ENCODE data around the gene EPHX1. TPM values are rescaled to one million over a fixed set of nuclear protein-coding genes. Genes with fewer than 3 reads are reported as not detected.

EPHX1 gene
- total and polyA plus RNA-seq, 4 donors, result 93.8 to 1,448 (median 204) TPM

DNA sequence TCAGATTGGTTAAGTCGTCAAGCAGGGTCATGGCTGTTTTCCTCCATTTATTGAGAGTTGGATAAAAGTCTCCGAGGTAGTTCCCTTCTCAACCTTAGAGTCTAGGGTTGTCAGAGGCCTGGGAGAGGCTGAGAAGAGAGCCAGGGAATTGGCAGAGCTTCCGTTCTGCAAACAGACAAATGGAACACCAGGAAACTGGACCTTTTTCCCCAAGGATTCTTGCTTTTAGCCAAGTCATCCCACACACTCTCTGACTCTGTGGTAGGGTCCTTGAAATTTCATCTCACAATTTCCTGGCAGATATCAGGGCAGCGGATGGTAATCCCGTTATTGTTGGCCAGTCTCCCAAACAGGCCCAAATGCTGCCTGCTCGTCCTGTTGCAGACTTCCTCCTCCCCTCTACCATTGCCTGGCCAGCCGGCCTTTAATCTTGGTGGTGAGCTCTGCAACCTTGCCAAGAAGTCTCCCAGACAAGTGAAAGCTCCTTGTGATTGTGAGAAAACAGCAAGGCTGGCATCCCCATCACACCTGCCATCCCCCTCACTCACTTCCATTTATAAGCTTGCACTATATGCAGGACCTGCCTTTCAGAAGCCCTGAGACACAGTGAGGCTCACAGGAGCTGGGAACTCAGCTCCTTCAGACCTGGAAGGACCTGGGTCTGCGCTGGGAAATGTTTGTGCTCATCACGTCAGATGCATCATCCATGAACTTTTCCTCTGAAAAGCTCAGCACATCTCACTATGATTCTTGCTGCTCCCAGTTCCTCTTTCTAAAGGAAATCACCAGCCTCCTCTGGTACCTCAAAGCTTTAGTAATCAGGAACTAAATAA, 46.0 kb upstream of the EPHX1 start:
- peaks cover 0 to 3% (median 0%) of the 10 kb centered on the region in 4 donors for H3K4me1 ChIP-seq (ENCODE audit: control insufficient read depth in 4 of 4, insufficient read depth in 4 of 4, low read length in 3 of 4)
- H3K9me3 ChIP-seq (ENCODE audit: control insufficient read depth in 4 of 4, low read length in 3 of 4), result no peaks in the 10 kb centered on the region
- H3K4me3 ChIP-seq (ENCODE audit: low read depth in 1 of 3, low read length in 3 of 3), result no peak overlapping the region
- no peak overlapping the region for H3K9ac ChIP-seq (ENCODE audit: low read depth in 1 of 2, low read length in 2 of 2)
- WGBS, result 73% methylated on average over 9 of the region's 9 CpGs
- no peaks in the 10 kb centered on the region for H3K27me3 ChIP-seq (ENCODE audit: control insufficient read depth in 4 of 4, insufficient read depth in 4 of 4, low read length in 3 of 4)
- no peaks in the 10 kb centered on the region for H3K36me3 ChIP-seq (ENCODE audit: control insufficient read depth in 4 of 4, insufficient read depth in 3 of 4, low read depth in 1 of 4, low read length in 3 of 4)
- H3K27ac ChIP-seq (ENCODE audit: low read depth in 1 of 2, low read length in 2 of 2), result no peak overlapping the region
- no peak for DNase-seq (ENCODE audit: low spot score)
- TF ChIP-seq GABPA (IDR thresholded peaks at IDR 0.05 in 1 of 2, conservative IDR thresholded peaks at IDR 0.05 in 1 of 2) (no peak), RAD21 (IDR thresholded peaks at IDR 0.05) (peak in 1 of 2 donors; percentile 2), YY1 (IDR thresholded peaks at IDR 0.05) (no peak), NR2F2 (IDR thresholded peaks at IDR 0.05) (peak; percentile 40)

DNA sequence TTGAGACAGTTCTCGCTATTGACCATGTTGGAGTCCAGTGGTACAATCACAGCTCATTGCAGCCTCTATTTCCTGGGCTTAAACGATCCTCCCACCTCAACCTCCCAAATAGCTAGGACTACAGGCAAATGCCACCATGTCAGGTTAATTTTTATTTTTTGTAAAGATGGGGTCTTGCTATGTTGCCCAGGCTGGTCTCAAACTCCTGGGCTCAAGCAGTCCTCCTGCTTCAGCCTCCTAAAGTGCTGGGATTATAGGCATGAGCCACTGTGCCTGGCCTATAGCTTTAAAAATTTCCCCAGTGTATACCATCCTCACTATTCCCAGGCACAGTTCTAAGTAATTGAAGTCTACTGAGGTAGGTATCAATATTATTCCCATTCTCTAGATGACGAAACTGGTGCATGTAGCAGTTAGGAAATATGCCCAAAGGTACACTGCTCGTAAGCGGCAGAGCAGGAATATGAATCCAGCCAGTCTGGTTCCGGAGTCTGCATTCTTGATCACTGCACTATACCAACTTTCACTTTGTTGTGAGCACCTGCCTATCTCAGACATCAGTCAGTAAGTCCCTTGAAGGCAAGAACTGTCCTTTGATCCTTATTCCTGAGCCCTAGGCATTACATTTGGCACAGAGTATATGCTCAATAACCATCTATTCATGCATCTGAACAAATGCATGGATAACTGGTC, 43.8 kb upstream of the EPHX1 start:
- no peak for DNase-seq (ENCODE audit: low spot score)
- 96% methylated on average over 6 of the region's 6 CpGs for WGBS
- H3K27ac ChIP-seq (ENCODE audit: low read depth in 1 of 2, low read length in 2 of 2), result no peak overlapping the region

More for the DNA sequence above, 43.8 kb upstream of the EPHX1 start:
- Histone ChIP-seq H3K9ac (ENCODE audit: low read depth in 1 of 2, low read length in 2 of 2) (no peak overlapping the region), H3K27me3 (ENCODE audit: control insufficient read depth in 4 of 4, insufficient read depth in 4 of 4, low read length in 3 of 4) (no peaks in the 10 kb centered on the region), H3K9me3 (ENCODE audit: control insufficient read depth in 4 of 4, low read length in 3 of 4) (no peaks in the 10 kb centered on the region), H3K4me3 (ENCODE audit: low read depth in 1 of 3, low read length in 3 of 3) (no peak overlapping the region), H3K4me1 (ENCODE audit: control insufficient read depth in 4 of 4, insufficient read depth in 4 of 4, low read length in 3 of 4) (peaks cover 0 to 3% (median 0%) of the 10 kb centered on the region in 4 donors), H3K36me3 (ENCODE audit: control insufficient read depth in 4 of 4, insufficient read depth in 3 of 4, low read depth in 1 of 4, low read length in 3 of 4) (no peaks in the 10 kb centered on the region)
- TF ChIP-seq HNF4A (conservative IDR thresholded peaks at IDR 0.05) (no peak), TAF1 (conservative IDR thresholded peaks at IDR 0.05) (no peak), FOXA2 (IDR thresholded peaks at IDR 0.05) (no peak), NR2F2 (IDR thresholded peaks at IDR 0.05) (no peak), FOXA1 (IDR thresholded peaks at IDR 0.05) (no peak), HNF4G (IDR thresholded peaks at IDR 0.05) (no peak), EGR1 (IDR thresholded peaks at IDR 0.05; ENCODE audit: low read depth in 2 of 2) (no peak), RAD21 (IDR thresholded peaks at IDR 0.05) (no peak)
- TF ChIP-seq, protein P1, sequence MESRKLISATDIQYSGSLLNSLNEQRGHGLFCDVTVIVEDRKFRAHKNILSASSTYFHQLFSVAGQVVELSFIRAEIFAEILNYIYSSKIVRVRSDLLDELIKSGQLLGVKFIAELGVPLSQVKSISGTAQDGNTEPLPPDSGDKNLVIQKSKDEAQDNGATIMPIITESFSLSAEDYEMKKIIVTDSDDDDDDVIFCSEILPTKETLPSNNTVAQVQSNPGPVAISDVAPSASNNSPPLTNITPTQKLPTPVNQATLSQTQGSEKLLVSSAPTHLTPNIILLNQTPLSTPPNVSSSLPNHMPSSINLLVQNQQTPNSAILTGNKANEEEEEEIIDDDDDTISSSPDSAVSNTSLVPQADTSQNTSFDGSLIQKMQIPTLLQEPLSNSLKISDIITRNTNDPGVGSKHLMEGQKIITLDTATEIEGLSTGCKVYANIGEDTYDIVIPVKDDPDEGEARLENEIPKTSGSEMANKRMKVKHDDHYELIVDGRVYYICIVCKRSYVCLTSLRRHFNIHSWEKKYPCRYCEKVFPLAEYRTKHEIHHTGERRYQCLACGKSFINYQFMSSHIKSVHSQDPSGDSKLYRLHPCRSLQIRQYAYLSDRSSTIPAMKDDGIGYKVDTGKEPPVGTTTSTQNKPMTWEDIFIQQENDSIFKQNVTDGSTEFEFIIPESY (IDR thresholded peaks at IDR 0.05), result no peak
- TF ChIP-seq, protein P2, sequence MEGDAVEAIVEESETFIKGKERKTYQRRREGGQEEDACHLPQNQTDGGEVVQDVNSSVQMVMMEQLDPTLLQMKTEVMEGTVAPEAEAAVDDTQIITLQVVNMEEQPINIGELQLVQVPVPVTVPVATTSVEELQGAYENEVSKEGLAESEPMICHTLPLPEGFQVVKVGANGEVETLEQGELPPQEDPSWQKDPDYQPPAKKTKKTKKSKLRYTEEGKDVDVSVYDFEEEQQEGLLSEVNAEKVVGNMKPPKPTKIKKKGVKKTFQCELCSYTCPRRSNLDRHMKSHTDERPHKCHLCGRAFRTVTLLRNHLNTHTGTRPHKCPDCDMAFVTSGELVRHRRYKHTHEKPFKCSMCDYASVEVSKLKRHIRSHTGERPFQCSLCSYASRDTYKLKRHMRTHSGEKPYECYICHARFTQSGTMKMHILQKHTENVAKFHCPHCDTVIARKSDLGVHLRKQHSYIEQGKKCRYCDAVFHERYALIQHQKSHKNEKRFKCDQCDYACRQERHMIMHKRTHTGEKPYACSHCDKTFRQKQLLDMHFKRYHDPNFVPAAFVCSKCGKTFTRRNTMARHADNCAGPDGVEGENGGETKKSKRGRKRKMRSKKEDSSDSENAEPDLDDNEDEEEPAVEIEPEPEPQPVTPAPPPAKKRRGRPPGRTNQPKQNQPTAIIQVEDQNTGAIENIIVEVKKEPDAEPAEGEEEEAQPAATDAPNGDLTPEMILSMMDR (IDR thresholded peaks at IDR 0.05; ENCODE audit: low read depth, low read length, missing input control), result no peak

All from liver (tissue), 9 donors.